GM12892 (cell line): ENCODE data around the gene VSTM2B.

ENCODE experiments used
- DNase-seq: peaks from one replicate; pipeline ENCODE4 v3.0.0; 2011; ENCODE audit not compliant: insufficient read length
- FAIRE-seq: peaks from 2 replicates; lab custom pipeline; 2011; peaks lifted over from hg19 to GRCh38; lab: Jason Lieb, UNC
- POLR2A ChIP-seq: IDR thresholded peaks from 2 replicates; pipeline ENCODE4 v1.6.1; 2011; ENCODE audit warnings: low read depth, low read length, control low read depth
- POLR2AphosphoS5 ChIP-seq: IDR thresholded peaks from 2 replicates; pipeline ENCODE4 v1.6.1; 2011; ENCODE audit warnings: low read depth, low read length, control low read depth
- TAF1 ChIP-seq: IDR thresholded peaks from 2 replicates; pipeline ENCODE4 v1.6.1; 2011; ENCODE audit warnings: low read depth, mild to moderate bottlenecking, control low read depth, low read length, borderline replicate concordance

Gene VSTM2B

DNA sequence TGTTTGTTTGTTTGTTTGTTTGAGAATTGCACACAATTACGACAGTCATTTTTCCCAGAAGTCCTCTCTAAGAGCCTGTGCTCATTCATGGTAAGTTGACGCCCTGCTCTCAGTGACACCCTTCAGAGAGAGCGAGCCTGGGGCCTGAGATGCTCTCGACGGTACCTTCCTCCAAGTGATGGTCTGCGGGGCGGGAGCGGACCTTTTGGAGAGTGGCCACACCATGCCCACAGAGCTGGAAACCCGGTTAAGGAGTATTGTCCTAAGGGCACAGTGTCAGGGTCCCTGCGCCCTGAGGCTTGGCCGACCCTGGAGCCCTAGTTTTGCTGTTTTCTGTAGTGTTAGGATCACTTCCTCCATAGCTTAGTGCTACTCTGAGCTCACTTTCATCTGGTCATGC, 83.8 kb downstream of the VSTM2B start:
- FAIRE-seq (no peak), DNase-seq (no peak)
- TF ChIP-seq POLR2A: no peak
- TF ChIP-seq TAF1: no peak
- TF ChIP-seq POLR2AphosphoS5: no peak

DNA sequence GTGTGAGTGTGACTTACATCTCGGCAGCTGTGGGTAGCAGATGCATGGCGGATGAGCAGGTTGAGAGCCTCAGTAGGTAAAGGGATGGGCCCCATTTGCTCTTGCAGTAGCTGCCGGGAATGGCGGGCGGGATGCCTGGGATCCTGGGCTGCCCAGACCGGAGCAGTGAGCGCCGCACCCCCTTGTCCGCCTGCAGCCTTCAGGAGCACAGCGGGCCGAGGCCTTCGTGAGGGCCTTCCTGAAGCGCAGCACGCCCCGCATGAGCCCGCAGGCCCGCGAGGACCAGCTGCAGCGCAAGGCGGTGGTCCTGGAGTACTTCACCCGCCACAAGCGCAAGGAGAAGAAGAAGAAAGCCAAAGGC, 84.4 kb downstream of the VSTM2B start:
- no peak for DNase-seq
- TF ChIP-seq POLR2AphosphoS5: no peak
- TF ChIP-seq TAF1: no peak
- TF ChIP-seq POLR2A: no peak
- no peak for FAIRE-seq

DNA sequence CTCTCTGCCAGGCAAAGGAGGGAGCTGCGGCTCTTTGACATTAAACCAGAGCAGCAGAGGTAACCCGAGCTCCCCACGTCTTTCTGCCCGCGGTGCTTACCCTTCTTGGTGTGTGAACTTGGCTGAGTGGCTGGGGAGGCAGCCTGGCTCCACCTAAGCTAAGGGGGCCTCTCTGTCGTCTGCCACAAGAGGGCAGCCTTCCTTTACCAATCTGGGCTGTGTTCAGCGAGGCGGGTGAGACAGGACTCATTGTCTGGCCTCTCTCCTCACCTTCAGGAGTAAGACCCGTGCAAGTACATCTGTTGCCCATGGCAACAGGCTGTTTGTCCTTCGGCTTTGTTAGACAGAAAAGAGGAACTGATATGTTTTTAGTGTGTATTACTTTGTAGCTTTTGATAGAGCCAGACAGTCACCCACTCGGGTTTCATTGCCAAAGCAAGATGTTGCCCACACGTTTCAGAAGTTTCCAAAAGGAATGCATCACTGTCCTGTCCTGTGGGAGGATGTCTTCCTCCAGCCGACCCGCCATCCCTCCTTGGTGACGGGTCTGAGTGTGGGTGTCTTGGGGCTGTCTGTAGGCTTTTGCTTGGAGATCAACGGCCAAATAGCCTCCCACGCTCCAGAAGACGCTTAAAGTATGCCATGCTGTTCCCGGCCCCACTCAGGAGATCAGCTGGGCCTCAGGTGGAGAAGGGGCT, 84.9 kb downstream of the VSTM2B start:
- TF ChIP-seq TAF1 (no peak), POLR2A (no peak), POLR2AphosphoS5 (no peak)
- peak; percentile 95 for FAIRE-seq
- DNase-seq: peak; percentile 82

DNA sequence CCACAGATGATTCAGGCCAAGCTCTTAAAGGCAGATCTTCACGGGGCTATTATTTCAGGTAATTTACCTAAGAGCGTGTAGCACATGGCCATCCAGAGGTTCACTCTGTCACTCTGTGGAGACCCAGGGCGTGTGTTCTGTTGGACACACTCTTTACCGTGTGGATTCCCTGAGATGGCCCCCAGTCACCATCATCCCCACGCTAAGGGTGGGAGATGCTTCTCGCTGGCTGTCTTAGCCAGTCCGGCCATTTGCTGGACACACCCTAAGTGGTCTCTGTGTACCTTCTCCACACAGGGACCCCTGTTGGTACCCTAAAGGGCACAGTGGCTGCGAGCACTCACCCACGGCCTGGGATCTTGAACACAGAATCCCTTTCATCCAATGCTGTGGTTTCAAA, 86.3 kb downstream of the VSTM2B start:
- TF ChIP-seq TAF1 (no peak), POLR2A (no peak), POLR2AphosphoS5 (no peak)
- no peak for FAIRE-seq
- no peak for DNase-seq

DNA sequence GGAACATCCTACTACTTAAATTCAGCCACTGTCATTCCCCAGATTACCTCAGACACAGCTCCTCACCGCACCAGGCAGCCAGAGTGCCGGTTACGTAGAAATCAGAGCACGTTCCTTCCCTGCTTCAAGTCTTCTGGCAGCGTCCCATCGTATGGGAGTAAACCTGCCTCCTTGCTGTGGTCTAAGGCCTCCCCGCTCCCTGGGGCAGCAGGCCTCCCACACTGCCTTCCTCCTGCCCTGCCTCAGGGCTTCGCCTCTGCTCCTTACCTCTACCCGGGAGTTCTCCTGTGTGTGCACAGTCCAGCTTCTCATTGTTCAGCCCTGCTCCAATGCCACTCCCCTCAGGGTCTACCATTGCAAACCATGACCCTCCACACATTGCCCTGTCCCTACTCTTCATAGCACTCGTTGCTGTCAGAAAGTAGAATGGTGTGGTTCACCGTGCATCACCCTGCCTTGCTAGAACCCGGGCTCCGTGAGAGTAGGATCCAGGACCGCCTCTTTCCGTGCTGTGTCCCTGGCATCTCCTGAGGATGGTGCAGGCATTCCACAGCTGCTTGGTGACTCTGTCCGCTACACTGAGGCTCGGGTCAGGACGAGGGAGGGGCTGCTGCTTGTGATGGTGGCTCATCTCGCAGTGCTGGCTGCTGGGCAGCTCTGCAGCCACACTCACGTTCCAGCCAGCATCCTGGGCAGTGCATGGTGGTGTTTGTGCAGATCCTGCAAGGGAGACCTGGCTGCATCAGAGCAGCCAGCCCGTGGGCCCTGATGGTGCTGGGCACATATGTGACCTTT, 87.2 kb downstream of the VSTM2B start:
- FAIRE-seq: no peak
- TF ChIP-seq POLR2A: no peak
- TF ChIP-seq POLR2AphosphoS5: no peak
- no peak for TF ChIP-seq TAF1

DNA sequence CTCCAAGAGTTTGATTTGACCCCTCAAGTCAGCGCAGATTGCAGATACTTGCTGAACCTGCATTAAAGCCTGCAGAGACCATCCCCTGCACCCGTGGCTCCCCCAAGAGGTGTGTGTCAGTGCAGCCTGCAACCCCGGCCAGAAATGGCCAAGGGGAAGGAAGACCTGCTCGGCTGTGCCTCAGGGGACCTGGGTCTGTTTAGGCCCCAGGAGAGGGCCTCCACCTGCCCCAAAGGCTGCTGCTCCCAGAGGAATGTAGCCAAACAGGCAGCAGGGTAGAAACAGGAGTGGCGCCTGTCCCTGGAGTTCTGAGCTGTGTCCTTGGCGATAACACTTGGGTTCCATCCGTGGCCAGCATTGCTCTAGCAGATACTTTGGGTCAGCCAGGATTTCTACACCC, 88.3 kb downstream of the VSTM2B start:
- TF ChIP-seq POLR2AphosphoS5 (no peak), TAF1 (no peak), POLR2A (no peak)
- no peak for FAIRE-seq
- no peak for DNase-seq

More for the DNA sequence above, 87.2 kb downstream of the VSTM2B start:
- DNase-seq: no peak
